ENCODE measurements around the gene PRR5. TPM values are rescaled to one million over a fixed set of nuclear protein-coding genes. Genes with fewer than 3 reads are reported as not detected.

The PRR5 gene
- polyA plus RNA-seq, 1 of the 3 experiments (the other 2 are of a cell fraction), result 1.3 TPM

- DNase-seq, result no peak
- no peak overlapping the region for H3K9ac ChIP-seq
- 64% methylated on average over 8 of the region's 9 CpGs for WGBS (ENCODE audit: low lambda C conversion rate)
- H3K27ac ChIP-seq (ENCODE audit: low read depth in 2 of 2, low read length in 1 of 2), result no peak overlapping the region
- H3K27me3 ChIP-seq (ENCODE audit: insufficient read depth), result no peaks in the 10 kb centered on the region
- H3K4me2 ChIP-seq, result no peak overlapping the region
- H3F3A ChIP-seq (replicated peaks; ENCODE audit: insufficient read depth), result no peaks in the 10 kb centered on the region
- H3K36me3 ChIP-seq (replicated peaks in 1 of 2; ENCODE audit: control insufficient read depth in 1 of 2, insufficient read depth in 2 of 2, low read length in 1 of 2), result no peaks in the 10 kb centered on the region
- no peaks in the 10 kb centered on the region for H3K79me2 ChIP-seq (ENCODE audit: insufficient read depth)
- ChIA-PET POLR2A (no interaction called here), CTCF (interaction anchor here (2.2 to 41.0 kb wide), 2 partner anchors 8 to 43 kb away, joined by 8 to 642 read pairs; no protein-coding TSS in a partner anchor)
- peaks cover 0 to 4% of the 10 kb centered on the region in 2 experiments; a peak in 1 of 4 replicates for H3K4me1 ChIP-seq (ENCODE audit: control insufficient read depth in 1 of 2, insufficient read depth in 2 of 2, low read depth in 1 of 2, low read length in 1 of 2)
- H4K20me1 ChIP-seq (ENCODE audit: insufficient read depth), result no peaks in the 10 kb centered on the region
- TF ChIP-seq, protein P1, sequence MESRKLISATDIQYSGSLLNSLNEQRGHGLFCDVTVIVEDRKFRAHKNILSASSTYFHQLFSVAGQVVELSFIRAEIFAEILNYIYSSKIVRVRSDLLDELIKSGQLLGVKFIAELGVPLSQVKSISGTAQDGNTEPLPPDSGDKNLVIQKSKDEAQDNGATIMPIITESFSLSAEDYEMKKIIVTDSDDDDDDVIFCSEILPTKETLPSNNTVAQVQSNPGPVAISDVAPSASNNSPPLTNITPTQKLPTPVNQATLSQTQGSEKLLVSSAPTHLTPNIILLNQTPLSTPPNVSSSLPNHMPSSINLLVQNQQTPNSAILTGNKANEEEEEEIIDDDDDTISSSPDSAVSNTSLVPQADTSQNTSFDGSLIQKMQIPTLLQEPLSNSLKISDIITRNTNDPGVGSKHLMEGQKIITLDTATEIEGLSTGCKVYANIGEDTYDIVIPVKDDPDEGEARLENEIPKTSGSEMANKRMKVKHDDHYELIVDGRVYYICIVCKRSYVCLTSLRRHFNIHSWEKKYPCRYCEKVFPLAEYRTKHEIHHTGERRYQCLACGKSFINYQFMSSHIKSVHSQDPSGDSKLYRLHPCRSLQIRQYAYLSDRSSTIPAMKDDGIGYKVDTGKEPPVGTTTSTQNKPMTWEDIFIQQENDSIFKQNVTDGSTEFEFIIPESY (IDR thresholded peaks at IDR 0.05; ENCODE audit: borderline replicate concordance, low read depth), result no peak
- TF ChIP-seq YY1 (IDR thresholded peaks at IDR 0.05; ENCODE audit: low read depth) (no peak), RCOR1 (IDR thresholded peaks at IDR 0.05; ENCODE audit: low read length) (no peak), ELF1 (IDR thresholded peaks at IDR 0.05) (no peak)
- TF ChIP-seq, protein P2, sequence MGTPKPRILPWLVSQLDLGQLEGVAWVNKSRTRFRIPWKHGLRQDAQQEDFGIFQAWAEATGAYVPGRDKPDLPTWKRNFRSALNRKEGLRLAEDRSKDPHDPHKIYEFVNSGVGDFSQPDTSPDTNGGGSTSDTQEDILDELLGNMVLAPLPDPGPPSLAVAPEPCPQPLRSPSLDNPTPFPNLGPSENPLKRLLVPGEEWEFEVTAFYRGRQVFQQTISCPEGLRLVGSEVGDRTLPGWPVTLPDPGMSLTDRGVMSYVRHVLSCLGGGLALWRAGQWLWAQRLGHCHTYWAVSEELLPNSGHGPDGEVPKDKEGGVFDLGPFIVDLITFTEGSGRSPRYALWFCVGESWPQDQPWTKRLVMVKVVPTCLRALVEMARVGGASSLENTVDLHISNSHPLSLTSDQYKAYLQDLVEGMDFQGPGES (IDR thresholded peaks at IDR 0.05; ENCODE audit: low read depth, low read length), result no peak
- no peak overlapping the region for H2AFZ ChIP-seq (ENCODE audit: low read depth)
- H3K9me2 ChIP-seq, result no peaks in the 10 kb centered on the region
- H3K4me3 ChIP-seq (ENCODE audit: low read depth in 2 of 2, low read length in 1 of 2), result no peak overlapping the region
- no peaks in the 10 kb centered on the region for H3K9me3 ChIP-seq
Observed at GRCh38 chr22:44689915-44690524, 12.0 kb upstream of the PRR5 start.

GRCh38 chr22:44691796-44692661 is 10.0 kb upstream of the PRR5 start:
- DNase-seq, result no peak
- POLR2A ChIA-PET, result no interaction called here
- 60% methylated on average over 19 of the region's 24 CpGs for WGBS (ENCODE audit: low lambda C conversion rate)
- TF ChIP-seq YY1 (IDR thresholded peaks at IDR 0.05; ENCODE audit: low read depth) (no peak), POLR2AphosphoS5 (IDR thresholded peaks at IDR 0.05; ENCODE audit: low read depth, low read length) (no peak), MEF2A (IDR thresholded peaks at IDR 0.05; ENCODE audit: borderline replicate concordance, low read depth) (no peak), NRF1 (IDR thresholded peaks at IDR 0.05; ENCODE audit: low read depth, low read length) (no peak), SMC3 (IDR thresholded peaks at IDR 0.05; ENCODE audit: low read depth, low read length) (no peak), RXRA (IDR thresholded peaks at IDR 0.05; ENCODE audit: borderline replicate concordance, low read depth) (no peak), SIN3A (IDR thresholded peaks at IDR 0.05; ENCODE audit: borderline replicate concordance, low read depth, low read length) (no peak), EZH2phosphoT487 (IDR thresholded peaks at IDR 0.05; ENCODE audit: borderline replicate concordance, low read depth) (no peak), PBX3 (IDR thresholded peaks at IDR 0.05) (no peak), RCOR1 (IDR thresholded peaks at IDR 0.05; ENCODE audit: low read length) (no peak), TAF1 (IDR thresholded peaks at IDR 0.05; ENCODE audit: borderline replicate concordance, low read depth, low read length) (no peak)
- TF ChIP-seq, protein P3, sequence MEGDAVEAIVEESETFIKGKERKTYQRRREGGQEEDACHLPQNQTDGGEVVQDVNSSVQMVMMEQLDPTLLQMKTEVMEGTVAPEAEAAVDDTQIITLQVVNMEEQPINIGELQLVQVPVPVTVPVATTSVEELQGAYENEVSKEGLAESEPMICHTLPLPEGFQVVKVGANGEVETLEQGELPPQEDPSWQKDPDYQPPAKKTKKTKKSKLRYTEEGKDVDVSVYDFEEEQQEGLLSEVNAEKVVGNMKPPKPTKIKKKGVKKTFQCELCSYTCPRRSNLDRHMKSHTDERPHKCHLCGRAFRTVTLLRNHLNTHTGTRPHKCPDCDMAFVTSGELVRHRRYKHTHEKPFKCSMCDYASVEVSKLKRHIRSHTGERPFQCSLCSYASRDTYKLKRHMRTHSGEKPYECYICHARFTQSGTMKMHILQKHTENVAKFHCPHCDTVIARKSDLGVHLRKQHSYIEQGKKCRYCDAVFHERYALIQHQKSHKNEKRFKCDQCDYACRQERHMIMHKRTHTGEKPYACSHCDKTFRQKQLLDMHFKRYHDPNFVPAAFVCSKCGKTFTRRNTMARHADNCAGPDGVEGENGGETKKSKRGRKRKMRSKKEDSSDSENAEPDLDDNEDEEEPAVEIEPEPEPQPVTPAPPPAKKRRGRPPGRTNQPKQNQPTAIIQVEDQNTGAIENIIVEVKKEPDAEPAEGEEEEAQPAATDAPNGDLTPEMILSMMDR (IDR thresholded peaks at IDR 0.05), result no peak

More at GRCh38 chr22:44691796-44692661, 10.0 kb upstream of the PRR5 start:
- H3K27ac ChIP-seq (ENCODE audit: low read depth in 2 of 2, low read length in 1 of 2), result no peak overlapping the region
- H3K27me3 ChIP-seq (ENCODE audit: insufficient read depth), result no peaks in the 10 kb centered on the region
- no peak overlapping the region for H3K9ac ChIP-seq
- no peaks in the 10 kb centered on the region for H4K20me1 ChIP-seq (ENCODE audit: insufficient read depth)
- H3K4me2 ChIP-seq, result no peak overlapping the region
- H3K9me3 ChIP-seq, result no peaks in the 10 kb centered on the region
- no peaks in the 10 kb centered on the region for H3K36me3 ChIP-seq (replicated peaks in 1 of 2; ENCODE audit: control insufficient read depth in 1 of 2, insufficient read depth in 2 of 2, low read length in 1 of 2)
- CTCF ChIA-PET, result interaction anchor here (41.0 kb wide), 1 partner anchor 41 kb away, joined by 642 read pairs; no protein-coding TSS in a partner anchor
- H3K4me3 ChIP-seq (ENCODE audit: low read depth in 2 of 2, low read length in 1 of 2), result no peak overlapping the region
- no peaks in the 10 kb centered on the region; a peak in 1 of 4 replicates for H3K4me1 ChIP-seq (ENCODE audit: control insufficient read depth in 1 of 2, insufficient read depth in 2 of 2, low read depth in 1 of 2, low read length in 1 of 2)
- no peaks in the 10 kb centered on the region for H3F3A ChIP-seq (replicated peaks; ENCODE audit: insufficient read depth)
- no peaks in the 10 kb centered on the region for H3K79me2 ChIP-seq (ENCODE audit: insufficient read depth)
- no peak overlapping the region for H2AFZ ChIP-seq (ENCODE audit: low read depth)
- H3K9me2 ChIP-seq, result no peaks in the 10 kb centered on the region
